ENCODE results near the gene ZNF512B. TPM values are rescaled to one million over a fixed set of nuclear protein-coding genes. Genes with fewer than 3 reads are reported as not detected.

The ZNF512B gene
- total RNA-seq, 2 donors from 2014 or later: 10.2 to 13.8 TPM

DNA sequence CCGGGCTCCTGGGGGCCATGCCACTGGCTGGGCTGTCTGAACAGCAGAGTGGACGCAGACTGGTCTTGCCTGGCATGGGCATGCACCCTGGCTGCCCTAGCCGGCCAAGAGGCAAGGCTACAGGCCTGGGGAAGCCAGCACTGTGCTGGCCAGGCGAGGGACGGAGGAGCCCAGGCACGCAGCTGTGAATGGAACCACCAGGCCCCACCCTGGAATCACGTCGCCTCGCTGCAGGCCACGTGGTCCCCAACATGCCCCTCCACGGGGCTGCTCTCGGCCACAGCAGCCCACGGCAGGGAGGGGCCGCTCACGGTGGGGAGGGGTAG, 17.6 kb downstream of the ZNF512B start:
- H3K36me3 ChIP-seq: no peaks in the 10 kb centered on the region
- H3K4me3 ChIP-seq: no peak overlapping the region
- DNase-seq (ENCODE audit: low spot score) (no peak), ATAC-seq (ENCODE audit: insufficient number of reproducible peaks, low FRiP score, low read depth) (no peak)
- no peak overlapping the region for H3K27ac ChIP-seq
- no peaks in the 10 kb centered on the region for H3K27me3 ChIP-seq (replicated peaks; ENCODE audit: insufficient read depth)
- no peaks in the 10 kb centered on the region for H3K9me3 ChIP-seq
- peaks cover 52 to 73% of the 10 kb centered on the region in 2 donors for H3K4me1 ChIP-seq (ENCODE audit: control insufficient read depth in 1 of 2, low read depth in 2 of 2)
- TF ChIP-seq, protein P1, sequence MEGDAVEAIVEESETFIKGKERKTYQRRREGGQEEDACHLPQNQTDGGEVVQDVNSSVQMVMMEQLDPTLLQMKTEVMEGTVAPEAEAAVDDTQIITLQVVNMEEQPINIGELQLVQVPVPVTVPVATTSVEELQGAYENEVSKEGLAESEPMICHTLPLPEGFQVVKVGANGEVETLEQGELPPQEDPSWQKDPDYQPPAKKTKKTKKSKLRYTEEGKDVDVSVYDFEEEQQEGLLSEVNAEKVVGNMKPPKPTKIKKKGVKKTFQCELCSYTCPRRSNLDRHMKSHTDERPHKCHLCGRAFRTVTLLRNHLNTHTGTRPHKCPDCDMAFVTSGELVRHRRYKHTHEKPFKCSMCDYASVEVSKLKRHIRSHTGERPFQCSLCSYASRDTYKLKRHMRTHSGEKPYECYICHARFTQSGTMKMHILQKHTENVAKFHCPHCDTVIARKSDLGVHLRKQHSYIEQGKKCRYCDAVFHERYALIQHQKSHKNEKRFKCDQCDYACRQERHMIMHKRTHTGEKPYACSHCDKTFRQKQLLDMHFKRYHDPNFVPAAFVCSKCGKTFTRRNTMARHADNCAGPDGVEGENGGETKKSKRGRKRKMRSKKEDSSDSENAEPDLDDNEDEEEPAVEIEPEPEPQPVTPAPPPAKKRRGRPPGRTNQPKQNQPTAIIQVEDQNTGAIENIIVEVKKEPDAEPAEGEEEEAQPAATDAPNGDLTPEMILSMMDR (IDR thresholded peaks at IDR 0.05): no peak

DNA sequence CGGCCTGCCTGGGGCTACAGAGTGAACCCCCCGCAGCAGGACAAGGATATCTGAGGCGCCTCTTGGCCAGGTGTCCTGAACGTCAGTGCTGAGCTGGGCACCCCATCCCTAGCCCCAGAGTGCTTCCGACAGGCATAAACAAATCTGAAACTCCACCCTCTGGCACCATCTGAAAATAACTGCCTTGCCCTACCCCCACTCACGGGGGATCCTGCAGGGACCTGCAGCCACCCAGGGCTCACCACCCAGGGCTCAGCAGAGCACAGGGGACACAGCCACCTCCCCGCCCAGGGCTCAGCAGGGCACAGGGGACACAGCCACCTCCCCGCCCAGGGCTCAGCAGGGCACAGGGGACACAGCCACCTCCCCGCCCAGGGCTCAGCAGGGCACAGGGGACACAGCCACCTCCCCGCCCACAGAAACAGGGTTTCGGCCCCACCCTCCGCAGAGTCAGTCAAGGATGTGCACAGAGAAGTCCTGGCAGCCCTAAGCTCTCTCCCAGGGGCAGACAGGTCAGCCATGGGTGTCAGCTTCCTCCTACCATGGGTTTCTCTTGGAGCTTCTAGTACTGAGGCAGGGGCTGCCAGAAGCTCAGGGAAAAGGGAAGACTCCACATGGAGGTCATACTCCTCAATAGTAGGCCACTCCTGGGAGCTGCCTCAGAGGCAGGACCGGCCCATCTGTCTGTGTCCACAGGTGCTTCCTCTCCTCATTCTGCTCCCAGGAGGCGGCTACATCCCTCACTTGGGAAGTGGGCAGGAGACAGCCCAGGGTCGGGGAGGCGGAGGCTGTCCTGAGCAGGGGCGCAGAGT, 18.1 kb downstream of the ZNF512B start:
- H3K4me3 ChIP-seq: no peak overlapping the region
- H3K27me3 ChIP-seq (replicated peaks; ENCODE audit: insufficient read depth): no peaks in the 10 kb centered on the region
- no peaks in the 10 kb centered on the region for H3K9me3 ChIP-seq
- H3K36me3 ChIP-seq: no peaks in the 10 kb centered on the region
- H3K27ac ChIP-seq: peak overlapping the region in 1 of 2 donors; percentile 54
- DNase-seq (ENCODE audit: low spot score) (no peak), ATAC-seq (ENCODE audit: insufficient number of reproducible peaks, low FRiP score, low read depth) (no peak)
- H3K4me1 ChIP-seq (ENCODE audit: control insufficient read depth in 1 of 2, low read depth in 2 of 2): peaks cover 46 to 71% of the 10 kb centered on the region in 2 donors
- TF ChIP-seq, protein P1 (IDR thresholded peaks at IDR 0.05): no peak

DNA sequence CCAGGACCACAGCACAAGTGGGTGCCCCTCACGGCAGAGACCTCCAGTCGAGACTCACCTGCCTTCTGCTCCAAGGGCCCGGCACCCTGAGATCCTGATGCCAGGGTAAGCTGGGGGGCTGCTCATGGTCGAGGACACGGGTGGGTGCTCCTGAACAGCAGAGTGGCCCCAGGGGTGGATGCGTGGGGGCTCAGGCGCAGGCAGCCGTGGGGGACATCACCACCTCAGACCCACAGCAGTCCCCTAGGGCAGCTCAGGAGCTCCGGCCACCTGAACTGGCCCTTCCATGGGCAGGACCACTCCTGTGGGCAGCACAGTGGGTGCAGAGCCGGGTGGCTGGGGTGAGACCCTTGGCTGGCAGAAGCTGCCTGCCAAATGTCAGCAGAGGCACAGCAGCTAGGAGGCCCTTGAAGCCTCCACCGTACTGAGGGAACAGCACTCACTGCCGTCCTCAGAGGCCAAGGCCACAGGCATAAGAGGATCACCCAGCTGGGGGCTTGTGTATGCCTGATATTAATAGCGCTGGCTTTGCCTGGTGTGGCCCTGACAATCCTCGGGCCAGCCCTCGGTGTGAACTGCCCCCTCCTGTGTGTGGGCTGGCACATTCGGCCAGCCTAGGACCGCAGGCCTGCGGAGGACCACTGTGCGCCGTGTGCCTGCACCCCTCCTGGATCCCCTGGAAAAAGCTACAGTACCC, 18.9 kb downstream of the ZNF512B start:
- TF ChIP-seq, protein P1 (IDR thresholded peaks at IDR 0.05): no peak
- Histone ChIP-seq H3K9me3 (no peaks in the 10 kb centered on the region), H3K27me3 (replicated peaks; ENCODE audit: insufficient read depth) (no peaks in the 10 kb centered on the region), H3K4me3 (no peak overlapping the region), H3K4me1 (ENCODE audit: control insufficient read depth in 1 of 2, low read depth in 2 of 2) (peaks cover 46 to 71% of the 10 kb centered on the region in 2 donors), H3K36me3 (peaks cover under 1% of the 10 kb centered on the region), H3K27ac (peak overlapping the region; percentile 54 to 75)
- DNase-seq (ENCODE audit: low spot score) (no peak), ATAC-seq (ENCODE audit: insufficient number of reproducible peaks, low FRiP score, low read depth) (no peak)

DNA sequence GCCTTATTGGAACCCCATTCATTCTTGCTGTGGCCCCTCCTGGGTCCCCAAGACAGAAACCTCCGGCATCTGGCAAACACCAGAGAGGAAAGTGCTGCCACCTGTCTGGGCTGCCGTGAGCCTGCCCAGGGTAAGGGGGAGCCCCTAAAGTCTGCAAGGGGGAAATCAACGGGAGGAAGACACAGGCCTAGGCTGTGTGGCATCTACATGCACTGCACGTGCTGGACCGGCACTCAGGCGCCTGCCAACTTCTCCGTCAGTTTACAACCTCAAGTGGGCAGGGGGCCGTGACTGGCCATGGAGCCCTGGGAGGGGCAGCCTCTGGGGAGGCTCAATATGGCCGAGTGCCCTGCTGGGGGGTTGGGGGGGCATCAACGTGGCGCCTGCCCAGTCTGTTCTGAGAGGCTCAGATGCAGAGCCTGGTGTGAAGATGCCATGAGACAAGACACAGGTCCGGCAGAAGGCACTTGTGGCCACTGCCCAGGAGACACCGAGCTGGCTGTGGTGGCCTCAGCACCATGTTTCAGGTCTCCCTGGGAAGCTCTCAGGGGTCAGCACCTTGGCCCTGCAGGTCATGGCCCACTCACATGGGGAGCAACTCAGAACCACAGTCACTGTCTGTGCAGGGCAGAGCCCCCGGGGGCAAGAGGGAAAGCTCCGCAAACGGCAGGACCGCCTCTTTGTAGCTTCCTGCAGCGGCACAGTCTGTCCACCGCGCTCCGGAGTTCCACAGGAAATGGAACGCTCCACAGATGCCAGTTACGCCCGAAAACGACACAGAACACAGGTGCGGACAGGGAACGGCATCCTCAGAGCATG, 21.9 kb downstream of the ZNF512B start:
- TF ChIP-seq, protein P1 (IDR thresholded peaks at IDR 0.05): no peak
- Histone ChIP-seq H3K27me3 (replicated peaks; ENCODE audit: insufficient read depth) (no peaks in the 10 kb centered on the region), H3K4me1 (ENCODE audit: control insufficient read depth in 1 of 2, low read depth in 2 of 2) (peaks cover 33 to 50% of the 10 kb centered on the region in 2 donors), H3K27ac (peak overlapping the region in 1 of 2 donors; percentile 12), H3K4me3 (peak overlapping the region; percentile 57), H3K36me3 (peaks cover 28% of the 10 kb centered on the region), H3K9me3 (no peaks in the 10 kb centered on the region)
- ATAC-seq (ENCODE audit: insufficient number of reproducible peaks, low FRiP score, low read depth) (no peak), DNase-seq (ENCODE audit: low spot score) (no peak)
